A549 (cell line): Measurements from ENCODE around the gene ABLIM1. TPM values are rescaled to one million over a fixed set of nuclear protein-coding genes. Genes with fewer than 3 reads are reported as not detected.

Experiments
- ATAC-seq, 2 experiments: fragments of 200-7000 bp in 1 of 2; fragments of >200 bp in 1 of 2; cut with Nextera tagmentation in 1 of 2; cut with Tn5 transposase in 1 of 2; 3 replicates each; pipeline versions ENCODE4 v1.8.0 to v1.9.1; 2018 to 2020; ENCODE audit warnings: mild to moderate bottlenecking in 1 of 2, moderate library complexity in 1 of 2
- CTCF ChIA-PET: fragments of 300-600 bp; sonication (Branson Sonifier 250); formaldehyde crosslinking; extraction: SDS; loops from one replicate; lab custom pipeline; 2021; ENCODE audit warnings: antibody characterized with exemption, inconsistent platforms; lab: Yijun Ruan, JAX
- POLR2A ChIA-PET: fragments of 350-600 bp; formaldehyde crosslinking; extraction: SDS; loops from one replicate; lab custom pipeline; 2021; ENCODE audit warnings: antibody characterized with exemption, inconsistent platforms; lab: Yijun Ruan, JAX
- DNase-seq, 2 experiments: peaks; one replicate each; pipeline versions ENCODE4 v3.0.0 to v3.0.0-alpha.2; 2011 to 2016; ENCODE audit warnings: low read depth in 1 of 2, low spot score in 1 of 2
- FAIRE-seq: peaks from 2 replicates; lab custom pipeline; 2011; peaks lifted over from hg19 to GRCh38; lab: Jason Lieb, UNC
- H3K27ac ChIP-seq, 2 experiments: fragments of >200 bp; sonication (Bioruptor Twin); formaldehyde crosslinking; 3 replicates each; pipeline ENCODE4 v1.5.1; 2016 to 2017
- H3K4me1 ChIP-seq: fragments of >200 bp; sonication (Bioruptor Twin); formaldehyde crosslinking; 3 replicates; pipeline ENCODE4 v1.6.1; 2016
- H3K4me2 ChIP-seq: fragments of >200 bp; sonication (Bioruptor Twin); formaldehyde crosslinking; 3 replicates; pipeline ENCODE4 v1.6.1; 2016
- H3K4me3 ChIP-seq: fragments of >200 bp; sonication (Bioruptor Twin); formaldehyde crosslinking; 3 replicates; pipeline ENCODE4 v1.5.1; 2016
- H3K9me3 ChIP-seq: fragments of >200 bp; sonication (Bioruptor Twin); formaldehyde crosslinking; 3 replicates; pipeline ENCODE4 v1.6.1; 2016
- CHD4 ChIP-seq: fragments of 200-600 bp; sonication (generic); IDR thresholded peaks from 2 replicates; pipeline ENCODE4 v1.6.1; 2016; ENCODE audit warnings: antibody characterized with exemption, mild to moderate bottlenecking, borderline replicate concordance
- HDAC2 ChIP-seq: fragments of 200-600 bp; sonication (generic); IDR thresholded peaks from 2 replicates; pipeline ENCODE4 v1.6.1; 2016
- HEYL ChIP-seq: fragments of 250-450 bp; sonication (Bioruptor Pico); IDR thresholded peaks from 2 replicates; pipeline ENCODE4 v1.8.0; 2021; ENCODE audit warnings: mild to moderate bottlenecking, moderate library complexity
- HOXB13 ChIP-seq: fragments of 250-450 bp; sonication (Bioruptor Pico); IDR thresholded peaks from 2 replicates; pipeline ENCODE4 v1.5.0; 2020; ENCODE audit warnings: low read depth, mild to moderate bottlenecking, moderate library complexity
- HOXB5 ChIP-seq: fragments of 250-450 bp; sonication (Bioruptor Pico); IDR thresholded peaks from 2 replicates; pipeline ENCODE4 v1.5.0; 2020; ENCODE audit warnings: mild to moderate bottlenecking, moderate library complexity
- KDM1A ChIP-seq: fragments of 200-600 bp; sonication (generic); IDR thresholded peaks from 2 replicates; pipeline ENCODE4 v1.6.1; 2016; ENCODE audit warnings: low read depth, mild to moderate bottlenecking
- NFE2L2 ChIP-seq: fragments of 150-350 bp; conservative IDR thresholded peaks from 2 replicates; pipeline ENCODE4 v1.6.1; 2014; ENCODE audit warnings: low read length
- POLR2A ChIP-seq: IDR thresholded peaks from 2 replicates; pipeline ENCODE4 v1.6.1; 2012; ENCODE audit warnings: mild to moderate bottlenecking, low read length
- RARB ChIP-seq: fragments of 250-450 bp; sonication (Bioruptor Pico); IDR thresholded peaks from 2 replicates; pipeline ENCODE4 v1.8.0; 2021; ENCODE audit warnings: mild to moderate bottlenecking, moderate library complexity
- SMC3 ChIP-seq: fragments of >200 bp; sonication (Bioruptor Twin); formaldehyde crosslinking; IDR thresholded peaks from 3 replicates; pipeline ENCODE4 v1.6.1; 2018; ENCODE audit warnings: inconsistent platforms
- ZFP36 ChIP-seq: fragments of 450-650 bp; IDR thresholded peaks from 2 replicates; pipeline ENCODE4 v1.6.1; 2014; ENCODE audit warnings: borderline replicate concordance; ENCODE audit not compliant: partially characterized antibody
- WGBS: methylation state at CpG from one replicate; pipeline ENCODE4 v1.1.6; 2017; ENCODE audit errors: missing lambda C conversion rate; 5-methylcytosine and 5-hydroxymethylcytosine counted together
- polyA plus RNA-seq, 4 experiments: library from polyadenylated mRNA; depleted of rRNA in 3 of 4; stranded (reverse); fragments of >200 nt; fragmentation: RNase III in 1 of 4; extraction: RNeasy Plus Mini Kit Qiagen cat#74134 plus additional on column Dnase treatment in 1 of 4; gene quantifications; 2 replicates in 3 of 4; 3 replicates in 1 of 4; pipeline ENCODE4 v1.2.3, GENCODE V29; 2011 to 2017
- TF ChIP-seq, protein P1 (sequence below): IDR thresholded peaks from 2 replicates; pipeline ENCODE4 v1.6.1; 2012
- TF ChIP-seq, protein P2 (sequence below): IDR thresholded peaks from 2 replicates; pipeline ENCODE4 v1.6.1; 2012
- TF ChIP-seq, protein P3 (sequence below): fragments of 250-450 bp; sonication (Bioruptor Pico); IDR thresholded peaks from 2 replicates; pipeline ENCODE4 v1.5.0; 2020; ENCODE audit warnings: low read depth, mild to moderate bottlenecking, moderate library complexity

ABLIM1 gene
- polyA plus RNA-seq, 2 of the 4 experiments (the other 2 are of a cell fraction), result 21.4 to 70.2 TPM

DNA sequence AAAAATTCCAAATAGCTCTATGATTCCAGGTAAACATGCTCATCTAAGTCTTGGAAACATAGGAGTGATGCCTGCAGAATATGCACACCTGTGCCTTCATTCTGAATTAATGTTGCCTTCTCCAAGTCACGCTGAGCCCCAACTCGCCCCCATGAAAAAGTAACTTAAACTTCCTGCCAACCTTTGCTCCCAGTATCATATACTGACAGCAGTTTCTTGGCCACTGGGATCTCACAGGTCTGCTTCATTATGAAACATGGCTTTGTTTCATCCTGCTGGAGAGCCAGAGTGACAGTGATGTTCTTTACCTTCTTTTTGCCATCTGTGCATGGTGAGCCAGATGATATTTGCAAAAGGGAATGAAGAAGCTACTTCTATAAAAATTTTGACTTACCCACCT is 34.9 kb downstream of the ABLIM1 start:
- DNase-seq, result no peak
- no peak for TF ChIP-seq HEYL
- H3K4me3 ChIP-seq, result no peak overlapping the region
- peak overlapping the region; percentile 57 for H3K4me2 ChIP-seq
- no peak for FAIRE-seq
- no peak; a peak in 2 of 6 replicates for ATAC-seq
- 93% methylated on average over 2 of the region's 2 CpGs for WGBS
- H3K27ac ChIP-seq, result peak overlapping the region; percentile 60 to 86
- ChIA-PET CTCF (interaction anchor here (0.9 to 1.9 kb wide), 5 partner anchors 9 to 72 kb away, joined by 3 to 6 read pairs (median 3); no protein-coding TSS in a partner anchor), POLR2A (no interaction called here)
- H3K9me3 ChIP-seq, result peaks cover 4% of the 10 kb centered on the region; the same call in 1 of the 3 replicates
- peaks cover 37% of the 10 kb centered on the region for H3K4me1 ChIP-seq

- peaks cover 25% of the 10 kb centered on the region for H3K4me1 ChIP-seq
- no peak overlapping the region for H3K4me2 ChIP-seq
- no peak for ATAC-seq
- TF ChIP-seq SMC3 (no peak), NFE2L2 (no peak), HOXB13 (CRISPR knock-in tag) (no peak), KDM1A (no peak)
- TF ChIP-seq, protein P1, sequence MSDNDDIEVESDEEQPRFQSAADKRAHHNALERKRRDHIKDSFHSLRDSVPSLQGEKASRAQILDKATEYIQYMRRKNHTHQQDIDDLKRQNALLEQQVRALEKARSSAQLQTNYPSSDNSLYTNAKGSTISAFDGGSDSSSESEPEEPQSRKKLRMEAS, result no peak
- TF ChIP-seq, protein P2, sequence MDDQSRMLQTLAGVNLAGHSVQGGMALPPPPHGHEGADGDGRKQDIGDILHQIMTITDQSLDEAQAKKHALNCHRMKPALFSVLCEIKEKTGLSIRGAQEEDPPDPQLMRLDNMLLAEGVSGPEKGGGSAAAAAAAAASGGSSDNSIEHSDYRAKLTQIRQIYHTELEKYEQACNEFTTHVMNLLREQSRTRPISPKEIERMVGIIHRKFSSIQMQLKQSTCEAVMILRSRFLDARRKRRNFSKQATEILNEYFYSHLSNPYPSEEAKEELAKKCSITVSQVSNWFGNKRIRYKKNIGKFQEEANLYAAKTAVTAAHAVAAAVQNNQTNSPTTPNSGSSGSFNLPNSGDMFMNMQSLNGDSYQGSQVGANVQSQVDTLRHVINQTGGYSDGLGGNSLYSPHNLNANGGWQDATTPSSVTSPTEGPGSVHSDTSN, result no peak
- TF ChIP-seq, all 56 proteins: peak for 0
- Histone ChIP-seq H3K9me3 (no peaks in the 10 kb centered on the region), H3K4me3 (no peak overlapping the region), H3K27ac (no peak overlapping the region)
- 91% methylated on average over 3 of the region's 3 CpGs for WGBS
- no peak for DNase-seq
- FAIRE-seq, result no peak
- POLR2A ChIA-PET, result no interaction called here
- CTCF ChIA-PET, result interaction anchor here (1.2 to 1.8 kb wide), 2 partner anchors 9 to 64 kb away, joined by 3 read pairs; no protein-coding TSS in a partner anchor
Observed at GRCh38 chr10:114618722-114619121, 39.4 kb downstream of the ABLIM1 start.

DNA sequence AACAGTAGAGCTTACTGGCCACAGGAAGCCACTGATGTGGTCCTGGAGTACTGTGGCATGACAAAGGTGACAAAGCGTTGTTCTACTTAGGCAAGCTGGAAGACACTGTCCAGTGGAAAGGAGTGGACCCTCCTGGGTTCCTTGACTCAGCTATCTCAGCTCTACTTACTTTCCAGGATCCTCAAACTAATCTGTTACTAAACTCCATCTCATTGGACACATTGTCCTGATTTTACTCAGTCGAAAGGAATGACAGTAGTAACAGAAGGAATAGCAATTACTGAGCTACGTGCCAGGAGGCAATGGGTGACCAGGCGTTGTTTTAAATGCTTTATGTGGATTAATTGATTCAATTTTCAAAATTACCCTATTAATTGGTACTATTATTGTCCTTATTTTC is 41.6 kb downstream of the ABLIM1 start:
- ChIA-PET CTCF (interaction anchor here (1.0 to 2.1 kb wide), 6 partner anchors 12 to 170 kb away, joined by 3 to 6 read pairs (median 4); no protein-coding TSS in a partner anchor), POLR2A (no interaction called here)

GRCh38 chr10:114616103-114616502 is 42.0 kb downstream of the ABLIM1 start:
- no peak for DNase-seq
- no peaks in the 10 kb centered on the region for H3K9me3 ChIP-seq
- ChIA-PET CTCF (interaction anchor here (0.6 to 2.1 kb wide), 6 partner anchors 62 to 257 kb away, joined by 3 to 6 read pairs (median 4); no protein-coding TSS in a partner anchor), POLR2A (interaction anchor here (1.1 kb wide), 1 partner anchor 79 kb away, joined by 3 read pairs; no protein-coding TSS in a partner anchor)
- ATAC-seq, result no peak
- TF ChIP-seq POLR2A (no peak), SMC3 (no peak), RARB (no peak), HDAC2 (no peak), HOXB5 (CRISPR knock-in tag) (no peak)
- TF ChIP-seq, protein P3, sequence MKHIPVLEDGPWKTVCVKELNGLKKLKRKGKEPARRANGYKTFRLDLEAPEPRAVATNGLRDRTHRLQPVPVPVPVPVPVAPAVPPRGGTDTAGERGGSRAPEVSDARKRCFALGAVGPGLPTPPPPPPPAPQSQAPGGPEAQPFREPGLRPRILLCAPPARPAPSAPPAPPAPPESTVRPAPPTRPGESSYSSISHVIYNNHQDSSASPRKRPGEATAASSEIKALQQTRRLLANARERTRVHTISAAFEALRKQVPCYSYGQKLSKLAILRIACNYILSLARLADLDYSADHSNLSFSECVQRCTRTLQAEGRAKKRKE (CRISPR knock-in tag), result no peak
- 100% methylated on average over 1 of the region's 1 CpG for WGBS
- no peak for FAIRE-seq
- no peak overlapping the region for H3K4me2 ChIP-seq
- H3K4me3 ChIP-seq, result no peak overlapping the region
- H3K27ac ChIP-seq, result peak overlapping the region in 1 of 2 experiments; percentile 43; a peak in 1 of 6 replicates
- H3K4me1 ChIP-seq, result peaks cover 35% of the 10 kb centered on the region

More for the DNA sequence above, 41.6 kb downstream of the ABLIM1 start:
- H3K9me3 ChIP-seq, result no peaks in the 10 kb centered on the region
- H3K4me3 ChIP-seq, result no peak overlapping the region
- ATAC-seq (no peak), FAIRE-seq (no peak), DNase-seq (no peak)
- 0 out of 6 replicates have a peak overlapping the region, but pooled peaks of 1 of the 2 experiments have one; percentile 9 for H3K27ac ChIP-seq
- H3K4me1 ChIP-seq, result peaks cover 32% of the 10 kb centered on the region
- TF ChIP-seq CHD4 (no peak), ZFP36 (no peak)
- TF ChIP-seq, protein P2, result no peak
- WGBS, result 93% methylated on average over 4 of the region's 4 CpGs
- no peak overlapping the region for H3K4me2 ChIP-seq
